K562 (cell line): Measurements from ENCODE around the gene HMCN1. TPM values are rescaled to one million over a fixed set of nuclear protein-coding genes. Genes with fewer than 3 reads are reported as not detected.

Source experiments
- ATAC-seq: fragments of 200-7000 bp; cut with Tn5 transposase; 3 replicates; pipeline ENCODE4 v1.9.1; 2020; ENCODE audit warnings: moderate library complexity
- BruUV-seq: library from RNA; stranded (reverse); fragments of 400-500 nt; replicated peaks from 2 replicates; lab custom pipeline; 2021; lab: Mats Ljungman, UMichigan
- CTCF ChIA-PET: fragments of 300-600 bp; formaldehyde crosslinking; extraction: SDS; loops from one replicate; lab custom pipeline; 2021; ENCODE audit warnings: low intra/inter-chr PET ratio; lab: Yijun Ruan, JAX
- POLR2A ChIA-PET: fragments of 300-600, 350-650 bp; sonication (Branson Sonifier 250); formaldehyde crosslinking; extraction: SDS; loops from one replicate; lab custom pipeline; 2021; ENCODE audit warnings: antibody characterized with exemption, inconsistent platforms; lab: Yijun Ruan, JAX
- DNase-seq, 4 experiments: peaks; one replicate each; pipeline versions ENCODE4 v3.0.0 to v3.0.0-alpha.2; 2011 to 2018; ENCODE audit warnings: low spot score in 3 of 4, mixed read lengths in 3 of 4; ENCODE audit errors: extremely low read depth in 1 of 4
- FAIRE-seq: peaks from 2 replicates; lab custom pipeline; 2011; peaks lifted over from hg19 to GRCh38; lab: Jason Lieb, UNC
- H2AFZ ChIP-seq: 2 replicates; pipeline ENCODE4 v1.6.0; 2011; ENCODE audit warnings: low read depth, low read length, control low read depth, inconsistent platforms
- H3K27ac ChIP-seq: fragments of 200-600 bp; 3 replicates; pipeline ENCODE4 v1.8.0; 2011; ENCODE audit warnings: low read depth, mild to moderate bottlenecking, control low read depth, inconsistent platforms, low read length, moderate library complexity, mixed read lengths; ENCODE audit errors: extremely low read depth
- H3K27me3 ChIP-seq, 2 experiments: fragments of 300-600 bp in 1 of 2; 2 replicates in 1 of 2; 3 replicates in 1 of 2; pipeline versions ENCODE4 v1.6.0 to v1.8.0; 2011; ENCODE audit warnings: inconsistent platforms in 2 of 2, low read length in 2 of 2, mild to moderate bottlenecking in 1 of 2, mixed read lengths in 1 of 2, moderate library complexity in 1 of 2; ENCODE audit not compliant: control insufficient read depth in 2 of 2, insufficient read depth in 2 of 2
- H3K36me3 ChIP-seq: fragments of 300-600 bp; 3 replicates; pipeline ENCODE4 v1.8.0; 2011; ENCODE audit warnings: mild to moderate bottlenecking, low read length, inconsistent platforms; ENCODE audit not compliant: control insufficient read depth, insufficient read depth
- H3K4me1 ChIP-seq, 2 experiments: fragments of 200-600 bp in 1 of 2; replicated peaks in 1 of 2; 2 replicates in 1 of 2; 3 replicates in 1 of 2; pipeline versions ENCODE4 v1.5.1 to v1.8.0; 2011; ENCODE audit warnings: inconsistent platforms in 2 of 2, low read length in 2 of 2, mild to moderate bottlenecking in 1 of 2, mixed read lengths in 1 of 2, moderate library complexity in 1 of 2; ENCODE audit not compliant: control insufficient read depth in 2 of 2, insufficient read depth in 2 of 2
- H3K4me2 ChIP-seq: 2 replicates; pipeline ENCODE4 v1.6.1; 2011; ENCODE audit warnings: low read length, control low read depth, inconsistent platforms, mixed read lengths; ENCODE audit not compliant: insufficient read depth
- H3K4me3 ChIP-seq: fragments of 200-600 bp; sonication (generic), shearing (Covaris generic); 2 replicates; pipeline ENCODE4 v1.5.1; 2016; ENCODE audit warnings: control low read depth, inconsistent platforms
- H3K79me2 ChIP-seq: fragments of 200-600 bp; 3 replicates; pipeline ENCODE4 v1.8.0; 2011; ENCODE audit warnings: low read length, inconsistent platforms; ENCODE audit not compliant: control insufficient read depth, insufficient read depth
- H3K9ac ChIP-seq, 2 experiments: 2 replicates each; pipeline versions ENCODE4 v1.6.0 to v1.6.1; 2011; ENCODE audit warnings: low read depth in 2 of 2, low read length in 2 of 2, control low read depth in 1 of 2, inconsistent platforms in 1 of 2, mild to moderate bottlenecking in 1 of 2, mixed read lengths in 1 of 2; ENCODE audit not compliant: insufficient read depth in 1 of 2
- H3K9me1 ChIP-seq: one replicate; pipeline ENCODE4 v1.6.0; 2011; ENCODE audit warnings: inconsistent platforms, mild to moderate bottlenecking, low read length, moderate library complexity; ENCODE audit not compliant: control insufficient read depth, insufficient read depth
- H3K9me3 ChIP-seq: replicated peaks from 2 replicates; pipeline ENCODE4 v1.5.1; 2011; ENCODE audit warnings: low read depth, low read length, inconsistent platforms; ENCODE audit not compliant: control insufficient read depth, insufficient read depth
- H4K20me1 ChIP-seq: replicated peaks from 2 replicates; pipeline ENCODE4 v1.6.1; 2011; ENCODE audit warnings: low read length, inconsistent platforms, mixed read lengths; ENCODE audit not compliant: control insufficient read depth, insufficient read depth
- CHD1 ChIP-seq: fragments of 200-600 bp; sonication (generic); IDR thresholded peaks from one replicate; pipeline ENCODE4 v1.6.1; 2012; ENCODE audit warnings: mild to moderate bottlenecking, moderate library complexity, low read length, inconsistent platforms
- DIDO1 ChIP-seq: fragments of 450-650 bp; IDR thresholded peaks from 2 replicates; pipeline ENCODE4 v1.6.1; 2016; ENCODE audit warnings: low read depth, missing biosample characterization, missing genetic modification characterization
- MEF2A ChIP-seq: IDR thresholded peaks from 2 replicates; pipeline ENCODE4 v1.6.1; 2011; ENCODE audit warnings: low read depth, mild to moderate bottlenecking, low read length, moderate library complexity; ENCODE audit not compliant: control insufficient read depth
- NR2C2 ChIP-seq, 2 experiments: fragments of 200-800 bp in 1 of 2; sonication (Bioruptor generic) in 1 of 2; sonication (generic) in 1 of 2; formaldehyde crosslinking in 1 of 2; IDR thresholded peaks; 2 replicates each; pipeline versions ENCODE4 v1.6.1 to v1.8.0; 2016 to 2022; ENCODE audit warnings: mild to moderate bottlenecking in 1 of 2, missing compliant biosample characterization in 1 of 2, missing genetic modification characterization in 1 of 2, missing genetic modification reagents in 1 of 2
- RNF2 ChIP-seq: sonication (generic); IDR thresholded peaks from 2 replicates; pipeline ENCODE4 v1.6.1; 2016
- SRSF9 ChIP-seq: fragments of 200-400 bp; formaldehyde crosslinking; IDR thresholded peaks from 2 replicates; pipeline ENCODE4 v1.6.1; 2017; ENCODE audit warnings: low read depth, low read length, borderline replicate concordance
- STAT5B ChIP-seq: fragments of 250-450 bp; sonication (Bioruptor Pico); IDR thresholded peaks from 2 replicates; pipeline ENCODE4 v1.8.0; 2021; ENCODE audit warnings: mild to moderate bottlenecking, inconsistent platforms
- TEAD2 ChIP-seq: fragments of 450-650 bp; IDR thresholded peaks from 2 replicates; pipeline ENCODE4 v1.6.1; 2016; ENCODE audit warnings: missing genetic modification characterization, control low read depth, missing compliant biosample characterization
- WGBS: fragments of 100-300 bp; shearing (Covaris generic); methylation state at CpG from one replicate; pipeline ENCODE4 v1.1.6; 2016; ENCODE audit warnings: low coverage, mixed read lengths; ENCODE audit not compliant: insufficient coverage; ENCODE audit errors: missing lambda C conversion rate; 5-methylcytosine and 5-hydroxymethylcytosine counted together
- in situ Hi-C: fragments of 300-500 bp; cut with MboI; formaldehyde crosslinking; loops from 4 replicates; pipeline ENCODE4 v1.15.0; 2018; ENCODE audit warnings: inconsistent platforms, mixed read lengths
- intact Hi-C: fragments of 100-400 bp; cut with micrococcal nuclease; formaldehyde crosslinking; loops from 2 replicates; pipeline ENCODE4 v1.14.2; 2022
- polyA plus RNA-seq, 8 experiments: library from polyadenylated mRNA; depleted of rRNA in 4 of 8; stranded (reverse) in 5 of 8; unstranded in 3 of 8; fragments of >200 nt; fragmentation: Nextera tagmentation in 2 of 8; fragmentation: Illumina TruSeq in 1 of 8; extraction: Ambion mirVana in 2 of 8; extraction: Trizol in 1 of 8; gene quantifications; 2 replicates each; pipeline versions ENCODE4 v1.2.1 to v1.2.3, GENCODE V29; 2011 to 2014; ENCODE audit warnings: inconsistent platforms in 1 of 8, missing spikeins in 1 of 8
- total RNA-seq, 7 experiments: library from RNA; depleted of rRNA in 6 of 7; stranded (reverse); fragments of >200 nt in 6 of 7; fragmentation: Illumina TruSeq in 2 of 7; extraction: Trizol in 2 of 7; gene quantifications; 2 replicates each; pipeline versions ENCODE4 v1.2.1 to v1.2.3, GENCODE V29; 2011 to 2021; ENCODE audit warnings: low replicate concordance in 1 of 7
- TF ChIP-seq, protein P1 (sequence below): sonication (generic); formaldehyde crosslinking; IDR thresholded peaks from 2 replicates; pipeline ENCODE4 v1.9.0; 2022; ENCODE audit warnings: mild to moderate bottlenecking, missing genetic modification reagents
- TF ChIP-seq, protein P2 (sequence below): fragments of 200-800 bp; sonication (Bioruptor generic); IDR thresholded peaks from 2 replicates; pipeline ENCODE4 v1.6.1; 2016; ENCODE audit warnings: missing genetic modification characterization, missing compliant biosample characterization
- TF ChIP-seq, protein P3 (sequence below): conservative IDR thresholded peaks from 2 replicates; pipeline ENCODE4 v1.6.1; 2011; ENCODE audit warnings: low read depth, mild to moderate bottlenecking, low read length; ENCODE audit not compliant: control insufficient read depth
- TF ChIP-seq, protein P4 (sequence below), 2 experiments: fragments of 150-350 bp in 1 of 2; IDR thresholded peaks; 2 replicates each; pipeline ENCODE4 v1.6.1; 2012 to 2016; ENCODE audit warnings: low read depth in 2 of 2, low read length in 2 of 2, mild to moderate bottlenecking in 1 of 2, moderate library complexity in 1 of 2

The HMCN1 gene
- total and polyA plus RNA-seq, 9 of the 15 experiments (the other 6 are each of a cell fraction or from before 2014, with no cell fraction given): 0.07 to 0.36 (median 0.21) TPM

DNA sequence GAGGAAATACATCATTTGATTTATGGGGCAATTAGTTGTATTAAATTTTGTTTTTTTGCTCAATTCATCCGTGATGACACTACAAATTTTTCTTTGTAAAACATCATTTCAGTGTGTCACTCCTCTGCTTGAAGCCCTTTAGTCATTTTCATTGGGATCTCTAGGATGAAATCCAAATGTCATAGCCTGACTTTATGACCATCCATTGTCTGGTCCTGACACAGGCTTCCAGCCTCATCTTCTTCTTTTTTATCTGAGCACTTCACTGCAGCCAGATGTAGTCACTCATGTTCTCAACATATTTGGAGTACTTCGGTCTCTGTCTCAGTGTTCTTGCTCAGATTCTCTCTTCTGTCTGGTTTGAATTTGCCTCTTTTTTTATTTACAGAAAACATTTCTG lies 173.1 kb downstream of the HMCN1 start:
- Histone ChIP-seq H3K4me3 (no peak overlapping the region), H2AFZ (no peak overlapping the region), H3K79me2 (no peaks in the 10 kb centered on the region), H3K9me3 (no peaks in the 10 kb centered on the region), H3K4me2 (no peak overlapping the region), H3K4me1 (no peaks in the 10 kb centered on the region), H3K27ac (no peak overlapping the region), H4K20me1 (no peaks in the 10 kb centered on the region), H3K36me3 (no peaks in the 10 kb centered on the region), H3K27me3 (no peaks in the 10 kb centered on the region), H3K9me1 (no peaks in the 10 kb centered on the region), H3K9ac (no peak overlapping the region)
- no peak for ATAC-seq
- intact Hi-C loops (no loop called here), in situ Hi-C loops (no loop called here)
- WGBS: 0% methylated on average over 2 of the region's 2 CpGs
- FAIRE-seq: peak; percentile 19
- POLR2A ChIA-PET: no interaction called here
- no peak for DNase-seq
- CTCF ChIA-PET: no interaction called here
- BruUV-seq: no TSS peak
- TF ChIP-seq, protein P1, sequence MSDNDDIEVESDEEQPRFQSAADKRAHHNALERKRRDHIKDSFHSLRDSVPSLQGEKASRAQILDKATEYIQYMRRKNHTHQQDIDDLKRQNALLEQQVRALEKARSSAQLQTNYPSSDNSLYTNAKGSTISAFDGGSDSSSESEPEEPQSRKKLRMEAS (CRISPR knock-in tag): no peak
- TF ChIP-seq DIDO1: no peak
- no peak for TF ChIP-seq NR2C2 (CRISPR knock-in tag; IDR thresholded peaks at IDR 0.05)
- TF ChIP-seq NR2C2 (tag; IDR thresholded peaks at IDR 0.05): no peak
- no peak for TF ChIP-seq MEF2A
- TF ChIP-seq RNF2: no peak
- TF ChIP-seq, protein P2, sequence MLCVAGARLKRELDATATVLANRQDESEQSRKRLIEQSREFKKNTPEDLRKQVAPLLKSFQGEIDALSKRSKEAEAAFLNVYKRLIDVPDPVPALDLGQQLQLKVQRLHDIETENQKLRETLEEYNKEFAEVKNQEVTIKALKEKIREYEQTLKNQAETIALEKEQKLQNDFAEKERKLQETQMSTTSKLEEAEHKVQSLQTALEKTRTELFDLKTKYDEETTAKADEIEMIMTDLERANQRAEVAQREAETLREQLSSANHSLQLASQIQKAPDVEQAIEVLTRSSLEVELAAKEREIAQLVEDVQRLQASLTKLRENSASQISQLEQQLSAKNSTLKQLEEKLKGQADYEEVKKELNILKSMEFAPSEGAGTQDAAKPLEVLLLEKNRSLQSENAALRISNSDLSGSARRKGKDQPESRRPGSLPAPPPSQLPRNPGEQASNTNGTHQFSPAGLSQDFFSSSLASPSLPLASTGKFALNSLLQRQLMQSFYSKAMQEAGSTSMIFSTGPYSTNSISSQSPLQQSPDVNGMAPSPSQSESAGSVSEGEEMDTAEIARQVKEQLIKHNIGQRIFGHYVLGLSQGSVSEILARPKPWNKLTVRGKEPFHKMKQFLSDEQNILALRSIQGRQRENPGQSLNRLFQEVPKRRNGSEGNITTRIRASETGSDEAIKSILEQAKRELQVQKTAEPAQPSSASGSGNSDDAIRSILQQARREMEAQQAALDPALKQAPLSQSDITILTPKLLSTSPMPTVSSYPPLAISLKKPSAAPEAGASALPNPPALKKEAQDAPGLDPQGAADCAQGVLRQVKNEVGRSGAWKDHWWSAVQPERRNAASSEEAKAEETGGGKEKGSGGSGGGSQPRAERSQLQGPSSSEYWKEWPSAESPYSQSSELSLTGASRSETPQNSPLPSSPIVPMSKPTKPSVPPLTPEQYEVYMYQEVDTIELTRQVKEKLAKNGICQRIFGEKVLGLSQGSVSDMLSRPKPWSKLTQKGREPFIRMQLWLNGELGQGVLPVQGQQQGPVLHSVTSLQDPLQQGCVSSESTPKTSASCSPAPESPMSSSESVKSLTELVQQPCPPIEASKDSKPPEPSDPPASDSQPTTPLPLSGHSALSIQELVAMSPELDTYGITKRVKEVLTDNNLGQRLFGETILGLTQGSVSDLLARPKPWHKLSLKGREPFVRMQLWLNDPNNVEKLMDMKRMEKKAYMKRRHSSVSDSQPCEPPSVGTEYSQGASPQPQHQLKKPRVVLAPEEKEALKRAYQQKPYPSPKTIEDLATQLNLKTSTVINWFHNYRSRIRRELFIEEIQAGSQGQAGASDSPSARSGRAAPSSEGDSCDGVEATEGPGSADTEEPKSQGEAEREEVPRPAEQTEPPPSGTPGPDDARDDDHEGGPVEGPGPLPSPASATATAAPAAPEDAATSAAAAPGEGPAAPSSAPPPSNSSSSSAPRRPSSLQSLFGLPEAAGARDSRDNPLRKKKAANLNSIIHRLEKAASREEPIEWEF (CRISPR knock-in tag): no peak
- TF ChIP-seq, protein P3, sequence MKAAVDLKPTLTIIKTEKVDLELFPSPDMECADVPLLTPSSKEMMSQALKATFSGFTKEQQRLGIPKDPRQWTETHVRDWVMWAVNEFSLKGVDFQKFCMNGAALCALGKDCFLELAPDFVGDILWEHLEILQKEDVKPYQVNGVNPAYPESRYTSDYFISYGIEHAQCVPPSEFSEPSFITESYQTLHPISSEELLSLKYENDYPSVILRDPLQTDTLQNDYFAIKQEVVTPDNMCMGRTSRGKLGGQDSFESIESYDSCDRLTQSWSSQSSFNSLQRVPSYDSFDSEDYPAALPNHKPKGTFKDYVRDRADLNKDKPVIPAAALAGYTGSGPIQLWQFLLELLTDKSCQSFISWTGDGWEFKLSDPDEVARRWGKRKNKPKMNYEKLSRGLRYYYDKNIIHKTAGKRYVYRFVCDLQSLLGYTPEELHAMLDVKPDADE: no peak
- TF ChIP-seq CHD1: no peak
- TF ChIP-seq TEAD2: no peak
- no peak for TF ChIP-seq SRSF9
- TF ChIP-seq, protein P4, sequence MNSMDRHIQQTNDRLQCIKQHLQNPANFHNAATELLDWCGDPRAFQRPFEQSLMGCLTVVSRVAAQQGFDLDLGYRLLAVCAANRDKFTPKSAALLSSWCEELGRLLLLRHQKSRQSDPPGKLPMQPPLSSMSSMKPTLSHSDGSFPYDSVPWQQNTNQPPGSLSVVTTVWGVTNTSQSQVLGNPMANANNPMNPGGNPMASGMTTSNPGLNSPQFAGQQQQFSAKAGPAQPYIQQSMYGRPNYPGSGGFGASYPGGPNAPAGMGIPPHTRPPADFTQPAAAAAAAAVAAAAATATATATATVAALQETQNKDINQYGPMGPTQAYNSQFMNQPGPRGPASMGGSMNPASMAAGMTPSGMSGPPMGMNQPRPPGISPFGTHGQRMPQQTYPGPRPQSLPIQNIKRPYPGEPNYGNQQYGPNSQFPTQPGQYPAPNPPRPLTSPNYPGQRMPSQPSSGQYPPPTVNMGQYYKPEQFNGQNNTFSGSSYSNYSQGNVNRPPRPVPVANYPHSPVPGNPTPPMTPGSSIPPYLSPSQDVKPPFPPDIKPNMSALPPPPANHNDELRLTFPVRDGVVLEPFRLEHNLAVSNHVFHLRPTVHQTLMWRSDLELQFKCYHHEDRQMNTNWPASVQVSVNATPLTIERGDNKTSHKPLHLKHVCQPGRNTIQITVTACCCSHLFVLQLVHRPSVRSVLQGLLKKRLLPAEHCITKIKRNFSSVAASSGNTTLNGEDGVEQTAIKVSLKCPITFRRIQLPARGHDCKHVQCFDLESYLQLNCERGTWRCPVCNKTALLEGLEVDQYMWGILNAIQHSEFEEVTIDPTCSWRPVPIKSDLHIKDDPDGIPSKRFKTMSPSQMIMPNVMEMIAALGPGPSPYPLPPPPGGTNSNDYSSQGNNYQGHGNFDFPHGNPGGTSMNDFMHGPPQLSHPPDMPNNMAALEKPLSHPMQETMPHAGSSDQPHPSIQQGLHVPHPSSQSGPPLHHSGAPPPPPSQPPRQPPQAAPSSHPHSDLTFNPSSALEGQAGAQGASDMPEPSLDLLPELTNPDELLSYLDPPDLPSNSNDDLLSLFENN (IDR thresholded peaks at IDR 0.05; ENCODE audit: low read depth in 2 of 2, low read length in 2 of 2): no peak
- no peak for TF ChIP-seq STAT5B (CRISPR knock-in tag)
